Transverse colon (tissue), 4 donors: ENCODE measurements around the gene EFNA1.

ENCODE experiments used
- CTCF ChIP-seq, 5 experiments: fragments of 200-600 bp in 3 of 5; fragments of 450-650 bp in 2 of 5; sonication (generic) in 3 of 5; IDR thresholded peaks; 1 replicate in 2 of 5; 2 replicates in 3 of 5; pipeline ENCODE4 v1.5.1; 2016 to 2017; ENCODE audit warnings: antibody characterized with exemption in 5 of 5, inconsistent platforms in 3 of 5, mild to moderate bottlenecking in 2 of 5, moderate library complexity in 1 of 5
- EP300 ChIP-seq: sonication (generic); formaldehyde crosslinking; IDR thresholded peaks from one replicate; pipeline ENCODE4 v1.6.1; 2017; ENCODE audit warnings: antibody characterized with exemption, low read depth
- POLR2A ChIP-seq: fragments of 450-650 bp; IDR thresholded peaks from one replicate; pipeline ENCODE4 v1.6.1; 2016; ENCODE audit warnings: antibody characterized with exemption, mild to moderate bottlenecking, moderate library complexity
- POLR2AphosphoS5 ChIP-seq, 3 donors: sonication (generic); formaldehyde crosslinking; IDR thresholded peaks; one replicate each; pipeline ENCODE4 v1.6.1; 2016; ENCODE audit warnings: antibody characterized with exemption in 3 of 3

GRCh38 chr1:155127105-155127966, at the start of gene EFNA1:
- peak in 1 of 5 experiments; percentile 2 for TF ChIP-seq CTCF (IDR thresholded peaks at IDR 0.05)
- peak; percentile 85 for TF ChIP-seq POLR2A
- TF ChIP-seq EP300: peak; percentile 35
- peak; percentile 67 to 93 (median 92) for TF ChIP-seq POLR2AphosphoS5 (IDR thresholded peaks at IDR 0.05)
